SK-N-MC (cell line): ENCODE results near the gene MAP4K2.
A peak's percentile ranks its signal among the peaks of the same experiment; 100 is the strongest.

ENCODE experiments used
- DNase-seq: peaks from one replicate; pipeline ENCODE4 v3.0.0-alpha.2; 2011; ENCODE audit warnings: low read depth, low spot score
- H3K27ac ChIP-seq: fragments of 200-600 bp; sonication (generic); 2 replicates; pipeline ENCODE4 v1.5.1; 2016; ENCODE audit warnings: mixed run types
- H3K36me3 ChIP-seq: fragments of 200-600 bp; sonication (generic); 2 replicates; pipeline ENCODE4 v1.6.1; 2017; ENCODE audit warnings: antibody characterized with exemption, low read length, mixed read lengths; ENCODE audit not compliant: insufficient read depth
- H3K4me3 ChIP-seq: fragments of 200-600 bp; sonication (generic); 2 replicates; pipeline ENCODE4 v1.5.1; 2016
- H3K9ac ChIP-seq: fragments of 200-600 bp; sonication (generic); 2 replicates; pipeline ENCODE4 v1.8.0; 2017; ENCODE audit warnings: mixed run types, mixed read lengths; ENCODE audit not compliant: insufficient read length
- H3K9me3 ChIP-seq: fragments of 200-600 bp; sonication (generic); 2 replicates; pipeline ENCODE4 v1.6.1; 2017; ENCODE audit warnings: low read depth, mild to moderate bottlenecking, antibody characterized with exemption, low read length, moderate library complexity, mixed read lengths
- EZH2 ChIP-seq: fragments of 200-600 bp; sonication (generic); IDR thresholded peaks from one replicate; pipeline ENCODE4 v1.6.1; 2017; ENCODE audit warnings: antibody characterized with exemption
- FOXP2 ChIP-seq: optimal IDR thresholded peaks from 2 replicates; pipeline ENCODE3; 2011; ENCODE audit warnings: mild to moderate bottlenecking, moderate library complexity; ENCODE audit not compliant: insufficient read depth; ENCODE audit errors: extremely low read length, control extremely low read depth
- POLR2AphosphoS5 ChIP-seq: IDR thresholded peaks from 2 replicates; pipeline ENCODE4 v1.6.1; 2012; ENCODE audit warnings: mild to moderate bottlenecking, low read depth, low read length, borderline replicate concordance

Gene MAP4K2

GRCh38 chr11:64792482-64792881 is 10.5 kb downstream of the MAP4K2 start:
- no peak for DNase-seq
- Histone ChIP-seq H3K27ac (no peak overlapping the region), H3K4me3 (no peak overlapping the region), H3K9me3 (no peaks in the 10 kb centered on the region), H3K9ac (no peak overlapping the region), H3K36me3 (peaks cover 5% of the 10 kb centered on the region; the same call in 1 of the 2 replicates)
- TF ChIP-seq EZH2 (no peak), POLR2AphosphoS5 (no peak), FOXP2 (no peak)

GRCh38 chr11:64791781-64792291 is 11.2 kb downstream of the MAP4K2 start:
- Histone ChIP-seq H3K9me3 (no peaks in the 10 kb centered on the region), H3K9ac (no peak overlapping the region), H3K36me3 (peaks cover 5% of the 10 kb centered on the region; the same call in 1 of the 2 replicates), H3K27ac (no peak overlapping the region), H3K4me3 (no peak overlapping the region)
- TF ChIP-seq FOXP2 = no peak
- no peak for TF ChIP-seq POLR2AphosphoS5
- TF ChIP-seq EZH2 = no peak
- DNase-seq = no peak

GRCh38 chr11:64790205-64791095 is 12.6 kb downstream of the MAP4K2 start:
- Histone ChIP-seq H3K9me3 (no peaks in the 10 kb centered on the region), H3K9ac (no peak overlapping the region), H3K4me3 (no peak overlapping the region), H3K36me3 (no peaks in the 10 kb centered on the region), H3K27ac (no peak overlapping the region)
- no peak for DNase-seq
- TF ChIP-seq POLR2AphosphoS5 (no peak), FOXP2 (no peak), EZH2 (no peak)

GRCh38 chr11:64789331-64790204 is 13.4 kb downstream of the MAP4K2 start:
- no peak for DNase-seq
- H3K4me3 ChIP-seq = no peak overlapping the region
- H3K36me3 ChIP-seq = no peaks in the 10 kb centered on the region
- no peaks in the 10 kb centered on the region for H3K9me3 ChIP-seq
- no peak for TF ChIP-seq POLR2AphosphoS5
- no peak for TF ChIP-seq EZH2
- TF ChIP-seq FOXP2 = no peak
- H3K9ac ChIP-seq = no peak overlapping the region
- no peak overlapping the region for H3K27ac ChIP-seq

DNA sequence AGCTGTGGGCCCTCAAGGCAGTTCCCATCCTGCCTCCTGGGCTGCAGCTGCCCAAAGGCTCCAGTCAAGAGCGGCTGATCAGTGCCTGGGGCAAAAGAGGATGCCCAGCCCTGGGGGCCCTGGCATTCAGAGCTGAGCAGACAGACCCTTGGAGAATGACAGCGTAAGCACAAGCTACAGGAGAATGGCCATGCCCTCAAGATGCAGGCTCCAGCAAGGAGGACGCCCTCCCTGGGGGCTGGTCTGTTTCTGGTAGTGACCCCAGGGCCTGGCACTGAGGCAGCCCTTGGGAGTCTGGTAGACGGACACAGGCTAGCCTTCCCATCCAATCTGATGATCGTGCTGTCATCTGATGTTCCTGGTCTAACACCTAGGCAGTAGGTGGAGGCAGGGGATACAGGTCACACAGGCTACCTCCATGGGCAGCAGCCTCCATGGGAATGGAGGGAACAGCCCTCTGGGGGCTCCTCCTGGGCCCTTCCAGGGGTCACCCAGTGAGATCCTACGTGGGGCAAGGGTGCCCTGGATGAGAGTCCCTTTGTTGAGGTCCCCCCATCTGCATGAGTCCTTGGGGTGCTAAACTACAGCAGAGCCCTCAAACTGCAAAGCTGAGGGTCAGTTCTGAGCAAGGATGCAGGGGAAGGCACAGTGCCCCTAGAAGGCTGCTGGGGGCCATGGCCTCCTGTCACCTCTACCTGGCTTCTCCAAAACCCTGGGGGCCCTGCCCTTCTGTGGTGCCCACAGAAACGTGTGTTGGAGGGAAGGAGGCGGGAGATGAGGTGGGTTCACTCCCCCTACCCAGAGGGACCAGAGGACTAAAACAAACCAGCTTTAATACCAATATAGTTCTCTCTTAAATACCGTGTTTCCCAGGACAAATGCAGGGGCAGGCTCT is 14.4 kb downstream of the MAP4K2 start:
- no peak overlapping the region for H3K27ac ChIP-seq
- H3K4me3 ChIP-seq = no peak overlapping the region
- no peaks in the 10 kb centered on the region for H3K36me3 ChIP-seq
- TF ChIP-seq POLR2AphosphoS5 = no peak
- TF ChIP-seq FOXP2 = no peak
- no peak for TF ChIP-seq EZH2
- H3K9ac ChIP-seq = no peak overlapping the region
- no peak for DNase-seq
- H3K9me3 ChIP-seq = no peaks in the 10 kb centered on the region

- no peak for DNase-seq
- no peak overlapping the region for H3K27ac ChIP-seq
- 0 out of 2 replicates have a peak, but pooled peaks have one; percentile 9 for TF ChIP-seq POLR2AphosphoS5
- TF ChIP-seq FOXP2 = no peak
- no peak for TF ChIP-seq EZH2
These were observed 15.3 kb downstream of the MAP4K2 start for GRCh38 chr11:64787526-64788320.

GRCh38 chr11:64786308-64786707 is 16.7 kb downstream of the MAP4K2 start:
- H3K9me3 ChIP-seq = no peaks in the 10 kb centered on the region
- no peak for TF ChIP-seq FOXP2
- H3K9ac ChIP-seq = no peak overlapping the region
- H3K27ac ChIP-seq = no peak overlapping the region
- no peaks in the 10 kb centered on the region for H3K36me3 ChIP-seq
- DNase-seq = no peak
- H3K4me3 ChIP-seq = no peak overlapping the region

More at GRCh38 chr11:64787526-64788320, 15.3 kb downstream of the MAP4K2 start:
- H3K4me3 ChIP-seq = no peak overlapping the region
- no peaks in the 10 kb centered on the region for H3K9me3 ChIP-seq
- H3K9ac ChIP-seq = no peak overlapping the region
- no peaks in the 10 kb centered on the region for H3K36me3 ChIP-seq
